IPS-20b (cell line): ENCODE data around the gene PRMT5.

Experiments used
- H3K27ac ChIP-seq: one replicate; pipeline ENCODE4 v1.5.1; 2013; ENCODE audit warnings: low read length
- H3K27me3 ChIP-seq: 2 replicates; pipeline ENCODE4 v1.6.1; 2013; ENCODE audit warnings: mild to moderate bottlenecking, low read length, inconsistent platforms; ENCODE audit not compliant: insufficient read depth
- H3K36me3 ChIP-seq: 2 replicates; pipeline ENCODE4 v1.6.1; 2013; ENCODE audit warnings: low read depth, mild to moderate bottlenecking, inconsistent platforms, low read length, moderate library complexity; ENCODE audit not compliant: insufficient read depth
- H3K4me1 ChIP-seq: 2 replicates; pipeline ENCODE4 v1.6.1; 2013; ENCODE audit warnings: mild to moderate bottlenecking, control low read depth, inconsistent platforms, low read length, moderate library complexity; ENCODE audit not compliant: insufficient read depth
- H3K4me3 ChIP-seq: 2 replicates; pipeline ENCODE4 v1.5.1; 2013; ENCODE audit warnings: mild to moderate bottlenecking, low read length, inconsistent platforms
- H3K9ac ChIP-seq: 2 replicates; pipeline ENCODE4 v1.6.1; 2013; ENCODE audit warnings: low read depth, mild to moderate bottlenecking, inconsistent platforms, low read length, moderate library complexity
- H3K9me3 ChIP-seq: 2 replicates; pipeline ENCODE4 v1.6.1; 2013; ENCODE audit warnings: mild to moderate bottlenecking, low read depth, low read length, inconsistent platforms; ENCODE audit not compliant: insufficient read depth

Gene PRMT5

GRCh38 chr14:22890416-22890815 lies 38.8 kb downstream of the PRMT5 start:
- Histone ChIP-seq H3K9ac (no peak overlapping the region), H3K4me1 (no peaks in the 10 kb centered on the region), H3K27me3 (peaks cover 11% of the 10 kb centered on the region), H3K4me3 (no peak overlapping the region), H3K27ac (no peak overlapping the region), H3K36me3 (no peaks in the 10 kb centered on the region), H3K9me3 (no peaks in the 10 kb centered on the region)

GRCh38 chr14:22888662-22889061 lies 40.5 kb downstream of the PRMT5 start:
- H3K4me1 ChIP-seq, result peaks cover 5% of the 10 kb centered on the region; the same call in 1 of the 2 replicates
- H3K27ac ChIP-seq, result no peak overlapping the region
- H3K36me3 ChIP-seq, result no peaks in the 10 kb centered on the region
- no peak overlapping the region for H3K9ac ChIP-seq
- no peaks in the 10 kb centered on the region for H3K9me3 ChIP-seq
- no peak overlapping the region for H3K4me3 ChIP-seq
- H3K27me3 ChIP-seq, result peaks cover 27% of the 10 kb centered on the region

GRCh38 chr14:22887990-22888378 lies 41.2 kb downstream of the PRMT5 start:
- H3K36me3 ChIP-seq, result no peaks in the 10 kb centered on the region
- H3K27ac ChIP-seq, result no peak overlapping the region
- peaks cover 33% of the 10 kb centered on the region for H3K27me3 ChIP-seq
- no peaks in the 10 kb centered on the region for H3K9me3 ChIP-seq
- H3K4me3 ChIP-seq, result peak overlapping the region; percentile 83
- peak overlapping the region; percentile 94; the same call in 1 of the 2 replicates for H3K9ac ChIP-seq
- H3K4me1 ChIP-seq, result peaks cover 10% of the 10 kb centered on the region; the same call in 1 of the 2 replicates

GRCh38 chr14:22887260-22887989 lies 41.8 kb downstream of the PRMT5 start:
- peak overlapping the region; percentile 76 for H3K27ac ChIP-seq
- H3K9ac ChIP-seq, result peak overlapping the region; percentile 94
- no peaks in the 10 kb centered on the region for H3K36me3 ChIP-seq
- H3K4me3 ChIP-seq, result peak overlapping the region; percentile 83
- no peaks in the 10 kb centered on the region for H3K9me3 ChIP-seq
- H3K27me3 ChIP-seq, result peaks cover 37% of the 10 kb centered on the region
- peaks cover 15% of the 10 kb centered on the region; the same call in 1 of the 2 replicates for H3K4me1 ChIP-seq

- Histone ChIP-seq H3K9me3 (no peaks in the 10 kb centered on the region), H3K9ac (peak overlapping the region; percentile 94), H3K27ac (peak overlapping the region; percentile 76), H3K4me1 (peaks cover 18% of the 10 kb centered on the region; the same call in 1 of the 2 replicates), H3K27me3 (peaks cover 41% of the 10 kb centered on the region), H3K4me3 (peak overlapping the region; percentile 83), H3K36me3 (no peaks in the 10 kb centered on the region)
Measured at GRCh38 chr14:22886500-22887259, 42.5 kb downstream of the PRMT5 start.

- Histone ChIP-seq H3K27me3 (peaks cover 41% of the 10 kb centered on the region), H3K36me3 (no peaks in the 10 kb centered on the region), H3K9ac (peak overlapping the region; percentile 56; the same call in 1 of the 2 replicates), H3K4me3 (peak overlapping the region; percentile 83; the same call in 1 of the 2 replicates), H3K4me1 (peaks cover 18% of the 10 kb centered on the region; the same call in 1 of the 2 replicates), H3K9me3 (no peaks in the 10 kb centered on the region), H3K27ac (no peak overlapping the region)
Measured at GRCh38 chr14:22885975-22886374, 43.2 kb downstream of the PRMT5 start.

GRCh38 chr14:22884738-22885523 lies 44.2 kb downstream of the PRMT5 start:
- Histone ChIP-seq H3K9me3 (no peaks in the 10 kb centered on the region), H3K9ac (no peak overlapping the region), H3K27ac (no peak overlapping the region), H3K4me1 (peaks cover 18% of the 10 kb centered on the region; the same call in 1 of the 2 replicates), H3K36me3 (no peaks in the 10 kb centered on the region), H3K27me3 (peaks cover 41% of the 10 kb centered on the region), H3K4me3 (no peak overlapping the region)

- Histone ChIP-seq H3K9me3 (no peaks in the 10 kb centered on the region), H3K27me3 (peaks cover 41% of the 10 kb centered on the region), H3K4me3 (peak overlapping the region; percentile 62; the same call in 1 of the 2 replicates), H3K4me1 (peaks cover 18% of the 10 kb centered on the region; the same call in 1 of the 2 replicates), H3K27ac (no peak overlapping the region), H3K9ac (peak overlapping the region; percentile 56; the same call in 1 of the 2 replicates), H3K36me3 (no peaks in the 10 kb centered on the region)
Measured at GRCh38 chr14:22884076-22884737, 45.0 kb downstream of the PRMT5 start.

- Histone ChIP-seq H3K9ac (peak within 1 kb of the TSS; percentile 77; the same call in 1 of the 2 replicates), H3K27ac (no peak within 1 kb of the TSS), H3K9me3 (no peaks in the 10 kb centered on the region), H3K4me1 (peaks cover 18% of the 10 kb centered on the region; the same call in 1 of the 2 replicates), H3K36me3 (no peaks in the 10 kb centered on the region), H3K27me3 (peaks cover 41% of the 10 kb centered on the region), H3K4me3 (peak within 1 kb of the TSS; percentile 62; the same call in 1 of the 2 replicates)
Measured at GRCh38 chr14:22883173-22883976, 45.8 kb downstream of the PRMT5 start, which contains the start of gene REM2. REM2 (plus strand) TSS chr14:22883222; CDS start chr14:22883288, 66 bp downstream.

GRCh38 chr14:22882529-22883172 lies 46.5 kb downstream of the PRMT5 start:
- Histone ChIP-seq H3K9me3 (no peaks in the 10 kb centered on the region), H3K4me1 (peaks cover 18% of the 10 kb centered on the region; the same call in 1 of the 2 replicates), H3K4me3 (peak overlapping the region; percentile 62; the same call in 1 of the 2 replicates), H3K36me3 (no peaks in the 10 kb centered on the region), H3K27me3 (peaks cover 41% of the 10 kb centered on the region), H3K27ac (no peak overlapping the region), H3K9ac (peak overlapping the region; percentile 77; the same call in 1 of the 2 replicates)
